Activated CD8-positive, alpha-beta T cell treated with anti-CD3 and anti-CD28 coated beads, Interleukin-2, amount 10 ng/mL, durations not matched to agents 7 days and 5 days (primary cell): ENCODE results near the gene TOP3A. TPM values are rescaled to one million over a fixed set of nuclear protein-coding genes. Genes with fewer than 3 reads are reported as not detected.
A peak's percentile ranks its signal among the peaks of the same experiment; 100 is the strongest.

Experiments used
- ATAC-seq: fragments of 150-1000 bp; cut with Tn5 transposase; one replicate; pipeline ENCODE4 v1.10.0; 2021; ENCODE audit warnings: moderate library complexity
- CTCF ChIA-PET: fragments of 350-600 bp; sonication (Branson Sonifier 250); formaldehyde crosslinking; loops from one replicate; lab custom pipeline; 2021; ENCODE audit warnings: antibody characterized with exemption; lab: Charles Lee
- POLR2A ChIA-PET: fragments of 350-600 bp; sonication (Branson Sonifier 250); formaldehyde crosslinking; loops from one replicate; lab custom pipeline; 2021; ENCODE audit warnings: antibody characterized with exemption; lab: Charles Lee
- DNase-seq: peaks from one replicate; pipeline ENCODE4 v3.0.0-alpha.2; 2020
- H3K27ac Mint-ChIP-seq: one replicate; pipeline ENCODE4 v1.8.0; 2021; ENCODE audit warnings: mild to moderate bottlenecking, mixed read lengths
- H3K27me3 Mint-ChIP-seq: one replicate; pipeline ENCODE4 v1.8.0; 2021; ENCODE audit warnings: low read depth, mixed read lengths
- H3K36me3 Mint-ChIP-seq: one replicate; pipeline ENCODE4 v1.8.0; 2021; ENCODE audit warnings: low read depth, mixed read lengths
- H3K4me1 Mint-ChIP-seq: one replicate; pipeline ENCODE4 v1.8.0; 2021; ENCODE audit warnings: low read depth, mixed read lengths
- H3K4me3 Mint-ChIP-seq: one replicate; pipeline ENCODE4 v1.8.0; 2021; ENCODE audit warnings: mild to moderate bottlenecking, mixed read lengths
- H3K9me3 Mint-ChIP-seq: one replicate; pipeline ENCODE4 v1.8.0; 2022; ENCODE audit warnings: mixed read lengths; ENCODE audit not compliant: insufficient read depth
- microRNA-seq: library from miRNA; unstranded; fragments of <30 nt; microRNA quantifications from one replicate; pipeline ENCODE4 v1.2.0, GENCODE V29; 2022
- total RNA-seq, 2 experiments: library from RNA; stranded (reverse); gene quantifications; one replicate each; pipeline ENCODE4 v1.2.3, GENCODE V29; 2021

TOP3A gene
- total RNA-seq, 2 experiments from 2014 or later: 75.9 to 77.3 TPM

- POLR2A ChIA-PET: interaction anchor here (0.7 kb wide), 1 partner anchor 193 kb away, joined by 3 read pairs; no protein-coding TSS in a partner anchor
- CTCF ChIA-PET: no interaction called here
- H3K27ac Mint-ChIP-seq: peak within 1 kb of the TSS; percentile 85
- no peaks in the 10 kb centered on the region for H3K9me3 Mint-ChIP-seq
- no peaks in the 10 kb centered on the region for H3K27me3 Mint-ChIP-seq
- H3K4me3 Mint-ChIP-seq: peak within 1 kb of the TSS; percentile 86
- peak; percentile 99 for ATAC-seq
- H3K4me1 Mint-ChIP-seq: peaks cover 28% of the 10 kb centered on the region
- no peaks in the 10 kb centered on the region for H3K36me3 Mint-ChIP-seq
- DNase-seq: peak; percentile 97
Measured at GRCh38 chr17:18225121-18225641, 89.6 kb downstream of the TOP3A start, which contains the start of gene LLGL1. TSS of gene LLGL1 (plus strand) at chr17:18225635. CDS start at chr17:18225683, 48 bp downstream.

DNA sequence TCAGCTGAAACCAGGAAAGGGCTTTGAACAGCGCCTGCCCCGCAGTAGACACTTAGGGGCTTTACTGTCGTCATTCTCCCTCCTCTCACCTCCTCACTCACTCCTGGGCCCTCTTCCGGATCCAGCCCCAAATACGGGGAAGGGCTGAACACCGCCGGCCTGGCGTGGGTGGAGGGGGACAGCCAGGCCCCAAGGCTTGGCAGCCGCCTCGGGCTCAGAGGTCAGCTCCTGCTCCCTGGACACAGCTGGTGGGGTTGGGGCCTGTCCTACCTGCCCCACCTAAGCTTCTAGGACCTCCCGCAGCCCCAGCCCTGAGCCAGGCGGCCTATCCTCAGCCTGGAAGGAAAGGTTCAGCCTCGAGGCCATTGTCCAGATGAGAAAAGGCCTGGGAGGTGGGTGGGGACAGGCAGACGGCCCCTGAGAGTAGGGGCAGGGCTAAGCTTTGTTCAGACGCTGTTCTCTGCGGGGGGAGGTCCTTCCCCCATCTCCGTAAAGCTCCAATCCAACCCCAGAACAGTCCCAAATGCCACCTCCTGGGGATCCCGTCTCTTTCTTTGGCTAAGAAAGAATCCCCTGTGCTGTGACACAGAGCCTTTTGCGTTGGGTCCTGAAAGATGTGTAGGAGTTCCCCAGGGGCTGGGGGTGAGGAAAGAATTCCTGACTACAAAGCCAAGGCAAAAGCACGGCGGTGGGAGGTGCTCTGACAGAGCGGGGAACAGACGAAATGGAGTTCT is 90.2 kb downstream of the TOP3A start:
- no peaks in the 10 kb centered on the region for H3K36me3 Mint-ChIP-seq
- CTCF ChIA-PET: no interaction called here

DNA sequence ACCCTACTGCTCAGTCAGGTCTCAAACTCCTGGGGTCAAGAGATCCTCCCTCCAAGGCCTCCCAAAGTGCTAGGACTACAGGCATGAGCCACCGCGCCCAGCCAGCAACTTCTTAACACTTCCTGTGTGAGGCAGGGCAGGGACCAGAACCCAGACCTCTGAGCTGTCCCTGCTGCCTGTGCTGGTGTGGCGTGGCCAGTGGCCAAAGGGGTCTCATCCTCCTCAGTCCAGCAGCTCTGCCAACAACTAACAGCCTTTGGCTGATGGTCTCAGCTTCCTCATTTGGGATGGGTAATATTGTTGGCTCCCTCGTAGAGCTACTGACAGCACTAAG is 90.8 kb downstream of the TOP3A start:
- ATAC-seq: no peak
- Mint-ChIP-seq H3K27ac (no peak overlapping the region), H3K27me3 (no peaks in the 10 kb centered on the region), H3K4me1 (peaks cover 28% of the 10 kb centered on the region), H3K36me3 (no peaks in the 10 kb centered on the region), H3K9me3 (no peaks in the 10 kb centered on the region), H3K4me3 (no peak overlapping the region)
- CTCF ChIA-PET: no interaction called here
- POLR2A ChIA-PET: no interaction called here
- DNase-seq: no peak

More for the DNA sequence above, 90.2 kb downstream of the TOP3A start:
- H3K4me3 Mint-ChIP-seq: peak overlapping the region; percentile 59
- POLR2A ChIA-PET: no interaction called here
- peaks cover 28% of the 10 kb centered on the region for H3K4me1 Mint-ChIP-seq
- H3K27ac Mint-ChIP-seq: peak overlapping the region; percentile 74
- H3K9me3 Mint-ChIP-seq: no peaks in the 10 kb centered on the region
- H3K27me3 Mint-ChIP-seq: no peaks in the 10 kb centered on the region
- DNase-seq (no peak), ATAC-seq (no peak)

Small RNAs within 50 kb of the gene (microRNA-seq; reads per million reads assigned to microRNA genes)
- not detected for gene MIR6778

Other genes starting within 250 kb of the TOP3A start
- 10 to 100 TPM; 48.1 to 53.5 TPM for gene DRG2, start 227.0 kb downstream of the TOP3A start, total RNA-seq
- gene MYO15A, start 206.2 kb downstream of the TOP3A start, total RNA-seq: under 1 TPM; 0.34 TPM
- 100 to 1,000 TPM; 117 to 121 TPM for gene ALKBH5, start 131.2 kb downstream of the TOP3A start, total RNA-seq
- 10 to 100 TPM; 27.1 to 27.3 TPM for gene LLGL1, start 89.4 kb downstream of the TOP3A start, total RNA-seq
- 100 to 1,000 TPM; 338 to 364 TPM for gene FLII, start 56.3 kb downstream of the TOP3A start, total RNA-seq
- 10 to 100 TPM in 1 of 2 experiments, 1 to 10 TPM in 1; 9.0 to 11.1 TPM for gene MIEF2, start 54.3 kb downstream of the TOP3A start, total RNA-seq
- gene SMCR8, start 299 bp upstream of the TOP3A start, total RNA-seq: 10 to 100 TPM; 23.7 TPM
- 10 to 100 TPM; 60.7 to 61.8 TPM for gene SHMT1, start 48.6 kb upstream of the TOP3A start, total RNA-seq
- gene EVPLL, start 62.8 kb upstream of the TOP3A start, total RNA-seq: not detected
- 1 to 10 TPM; 2.6 to 3.7 TPM for gene LGALS9C, start 161.8 kb upstream of the TOP3A start, total RNA-seq